H9 (cell line): Measurements from ENCODE around the gene STH. TPM values are rescaled to one million over a fixed set of nuclear protein-coding genes. Genes with fewer than 3 reads are reported as not detected.
A peak's percentile ranks its signal among the peaks of the same experiment; 100 is the strongest.

ENCODE experiments used
- DNase-seq: peaks from one replicate; pipeline ENCODE4 v3.0.0-alpha.2; 2017
- H2AFZ ChIP-seq: one replicate; pipeline ENCODE4 v1.6.1; 2013; ENCODE audit warnings: mild to moderate bottlenecking, low read length, control low read depth, moderate library complexity
- H2AK5ac ChIP-seq: 2 replicates; pipeline ENCODE4 v1.6.1; 2013; ENCODE audit warnings: low read length, control low read depth, mixed read lengths; ENCODE audit not compliant: insufficient read length
- H2BK120ac ChIP-seq: one replicate; pipeline ENCODE4 v1.6.1; 2013; ENCODE audit warnings: low read depth, mild to moderate bottlenecking, low read length, control low read depth, inconsistent platforms; ENCODE audit not compliant: poor library complexity, severe bottlenecking
- H2BK12ac ChIP-seq: 2 replicates; pipeline ENCODE4 v1.6.1; 2013; ENCODE audit warnings: low read length, control low read depth, mixed read lengths, low read depth; ENCODE audit not compliant: insufficient read length
- H2BK15ac ChIP-seq: 2 replicates; pipeline ENCODE4 v1.6.1; 2013; ENCODE audit warnings: low read depth, low read length, control low read depth
- H2BK20ac ChIP-seq: one replicate; pipeline ENCODE4 v1.6.1; 2013; ENCODE audit warnings: low read depth, mild to moderate bottlenecking, low read length, control low read depth, inconsistent platforms; ENCODE audit not compliant: poor library complexity, severe bottlenecking
- H2BK5ac ChIP-seq: 2 replicates; pipeline ENCODE4 v1.6.1; 2013; ENCODE audit warnings: low read length, control low read depth, mixed read lengths; ENCODE audit not compliant: insufficient read length
- H3K14ac ChIP-seq: 2 replicates; pipeline ENCODE4 v1.6.1; 2013; ENCODE audit warnings: low read length, control low read depth; ENCODE audit not compliant: insufficient read depth
- H3K18ac ChIP-seq: 2 replicates; pipeline ENCODE4 v1.6.1; 2013; ENCODE audit warnings: low read depth, mild to moderate bottlenecking, mixed read lengths, low read length, control low read depth; ENCODE audit not compliant: insufficient read length
- H3K23ac ChIP-seq: 2 replicates; pipeline ENCODE4 v1.6.1; 2013; ENCODE audit warnings: low read length, control low read depth, mixed read lengths, low read depth; ENCODE audit not compliant: insufficient read length
- H3K23me2 ChIP-seq: 2 replicates; pipeline ENCODE4 v1.6.1; 2013; ENCODE audit warnings: low read depth, mild to moderate bottlenecking, mixed read lengths, low read length, control low read depth; ENCODE audit not compliant: insufficient read length, poor library complexity, severe bottlenecking
- H3K27ac ChIP-seq: 2 replicates; pipeline ENCODE4 v1.5.1; 2013; ENCODE audit warnings: low read length, control low read depth, mixed read lengths, low read depth; ENCODE audit not compliant: insufficient read length
- H3K27me3 ChIP-seq: 2 replicates; pipeline ENCODE4 v1.6.1; 2013; ENCODE audit warnings: low read length, control low read depth, inconsistent platforms; ENCODE audit not compliant: insufficient read depth
- H3K4ac ChIP-seq: 2 replicates; pipeline ENCODE4 v1.6.1; 2013; ENCODE audit warnings: low read depth, mild to moderate bottlenecking, control low read depth, inconsistent platforms, low read length, moderate library complexity
- H3K4me1 ChIP-seq: 2 replicates; pipeline ENCODE4 v1.6.1; 2013; ENCODE audit warnings: low read length, control low read depth, inconsistent platforms; ENCODE audit not compliant: insufficient read depth
- H3K4me2 ChIP-seq: 2 replicates; pipeline ENCODE4 v1.6.1; 2013; ENCODE audit warnings: low read length, control low read depth, mixed read lengths; ENCODE audit not compliant: insufficient read length, insufficient read depth
- H3K56ac ChIP-seq: 2 replicates; pipeline ENCODE4 v1.6.1; 2013; ENCODE audit warnings: low read depth, mild to moderate bottlenecking, mixed read lengths, low read length, control low read depth; ENCODE audit not compliant: insufficient read length
- H3K79me1 ChIP-seq: 2 replicates; pipeline ENCODE4 v1.6.1; 2013; ENCODE audit warnings: low read depth, mild to moderate bottlenecking, moderate library complexity, low read length, control low read depth, inconsistent platforms; ENCODE audit not compliant: insufficient read depth, poor library complexity, severe bottlenecking
- H3K79me2 ChIP-seq: 2 replicates; pipeline ENCODE4 v1.6.1; 2013; ENCODE audit warnings: low read length, control low read depth, inconsistent platforms; ENCODE audit not compliant: insufficient read depth
- H3K9ac ChIP-seq: 2 replicates; pipeline ENCODE4 v1.6.1; 2013; ENCODE audit warnings: low read length, control low read depth, mixed read lengths; ENCODE audit not compliant: insufficient read length; ENCODE audit errors: extremely low read depth
- H3K9me3 ChIP-seq: one replicate; pipeline ENCODE4 v1.6.1; 2013; ENCODE audit warnings: low read depth, low read length, inconsistent platforms; ENCODE audit not compliant: control insufficient read depth
- H3T11ph ChIP-seq: one replicate; pipeline ENCODE4 v1.6.1; 2013; ENCODE audit warnings: mild to moderate bottlenecking, low read length, control low read depth, inconsistent platforms
- H4K20me1 ChIP-seq: one replicate; pipeline ENCODE4 v1.6.1; 2013; ENCODE audit not compliant: control insufficient read depth, insufficient read length, insufficient read depth
- H4K5ac ChIP-seq: 2 replicates; pipeline ENCODE4 v1.6.1; 2013; ENCODE audit warnings: low read depth, mild to moderate bottlenecking, mixed read lengths, low read length, control low read depth; ENCODE audit not compliant: insufficient read length
- H4K8ac ChIP-seq: replicated peaks from 2 replicates; pipeline ENCODE4 v1.6.1; 2013; ENCODE audit warnings: low read length, control low read depth, mixed read lengths, low read depth; ENCODE audit not compliant: insufficient read length
- H4K91ac ChIP-seq: 2 replicates; pipeline ENCODE4 v1.6.1; 2013; ENCODE audit warnings: low read depth, mild to moderate bottlenecking, moderate library complexity, mixed read lengths, low read length, control low read depth; ENCODE audit not compliant: insufficient read length
- H3K27ac Mint-ChIP-seq, 3 experiments: 2 replicates in 2 of 3; 3 replicates in 1 of 3; pipeline ENCODE4 v1.8.0; 2020 to 2021; ENCODE audit warnings: mixed read lengths in 3 of 3, mild to moderate bottlenecking in 1 of 3, moderate library complexity in 1 of 3
- H3K27me3 Mint-ChIP-seq: 2 replicates; pipeline ENCODE4 v1.8.0; 2021; ENCODE audit warnings: low read depth, mild to moderate bottlenecking, moderate library complexity, mixed read lengths
- H3K36me3 Mint-ChIP-seq, 3 experiments: 2 replicates in 2 of 3; 3 replicates in 1 of 3; pipeline ENCODE4 v1.8.0; 2020 to 2021; ENCODE audit warnings: low read depth in 3 of 3, mixed read lengths in 3 of 3; ENCODE audit not compliant: insufficient read depth in 1 of 3
- H3K4me1 Mint-ChIP-seq, 2 experiments: 2 replicates each; pipeline ENCODE4 v1.8.0; 2020; ENCODE audit warnings: mixed read lengths in 2 of 2
- H3K4me3 Mint-ChIP-seq, 2 experiments: 2 replicates in 1 of 2; 3 replicates in 1 of 2; pipeline ENCODE4 v1.8.0; 2020 to 2021; ENCODE audit warnings: mild to moderate bottlenecking in 2 of 2, mixed read lengths in 2 of 2, moderate library complexity in 1 of 2
- H3K9me3 Mint-ChIP-seq, 2 experiments: 2 replicates in 1 of 2; 3 replicates in 1 of 2; pipeline ENCODE4 v1.8.0; 2020; ENCODE audit warnings: mild to moderate bottlenecking in 2 of 2, mixed read lengths in 2 of 2, moderate library complexity in 1 of 2
- WGBS: extraction: QIAGEN DNeasy Blood & Tissue Kit; methylation state at CpG from one replicate; pipeline ENCODE4 v1.1.7; 2013; ENCODE audit warnings: missing lambda C conversion rate, low lambda C conversion rate, mixed read lengths; ENCODE audit not compliant: insufficient read length; ENCODE audit errors: extremely low coverage; 5-methylcytosine and 5-hydroxymethylcytosine counted together
- total RNA-seq: library from RNA; stranded (reverse); gene quantifications from 2 replicates; pipeline ENCODE4 v1.2.1, GENCODE V29; 2021
- TF ChIP-seq, protein P1 (sequence below): fragments of 200-600 bp; sonication (generic); conservative IDR thresholded peaks from 3 replicates; pipeline ENCODE4 v1.8.0; 2021; ENCODE audit warnings: antibody characterized with exemption, mild to moderate bottlenecking

STH gene
- total RNA-seq, 1 experiment from 2014 or later, result not detected

- Histone ChIP-seq H3T11ph (no peak overlapping the region), H3K23me2 (no peaks in the 10 kb centered on the region), H3K23ac (no peak overlapping the region), H3K27ac (no peak overlapping the region), H3K9ac (no peak overlapping the region), H3K79me2 (no peaks in the 10 kb centered on the region), H3K56ac (no peak overlapping the region), H3K4me2 (no peak overlapping the region), H3K9me3 (no peaks in the 10 kb centered on the region), H3K4ac (no peak overlapping the region), H3K14ac (no peak overlapping the region), H3K4me1 (no peaks in the 10 kb centered on the region), H4K91ac (no peak overlapping the region), H2AFZ (no peak overlapping the region), H2BK20ac (no peak overlapping the region), H3K79me1 (no peaks in the 10 kb centered on the region), H2BK15ac (no peak overlapping the region), H4K20me1 (no peaks in the 10 kb centered on the region), H2BK12ac (no peak overlapping the region), H2AK5ac (no peak overlapping the region), H3K27me3 (no peaks in the 10 kb centered on the region), H3K18ac (no peak overlapping the region), H4K8ac (no peak overlapping the region), H4K5ac (no peak overlapping the region), H2BK120ac (no peak overlapping the region), H2BK5ac (no peak overlapping the region)
- Mint-ChIP-seq H3K4me3 (no peak overlapping the region), H3K27me3 (peaks cover 2% of the 10 kb centered on the region; the same call in 1 of the 2 replicates), H3K9me3 (no peaks in the 10 kb centered on the region), H3K27ac (peak overlapping the region in 1 of 3 experiments; percentile 13; a peak in 2 of 7 replicates), H3K36me3 (peaks cover 41 to 93% (median 90%) of the 10 kb centered on the region in 3 experiments), H3K4me1 (no peaks in the 10 kb centered on the region)
- no CpG with 5 or more reads among the region's 6 CpGs for WGBS
- no peak for DNase-seq
- TF ChIP-seq, protein P1, sequence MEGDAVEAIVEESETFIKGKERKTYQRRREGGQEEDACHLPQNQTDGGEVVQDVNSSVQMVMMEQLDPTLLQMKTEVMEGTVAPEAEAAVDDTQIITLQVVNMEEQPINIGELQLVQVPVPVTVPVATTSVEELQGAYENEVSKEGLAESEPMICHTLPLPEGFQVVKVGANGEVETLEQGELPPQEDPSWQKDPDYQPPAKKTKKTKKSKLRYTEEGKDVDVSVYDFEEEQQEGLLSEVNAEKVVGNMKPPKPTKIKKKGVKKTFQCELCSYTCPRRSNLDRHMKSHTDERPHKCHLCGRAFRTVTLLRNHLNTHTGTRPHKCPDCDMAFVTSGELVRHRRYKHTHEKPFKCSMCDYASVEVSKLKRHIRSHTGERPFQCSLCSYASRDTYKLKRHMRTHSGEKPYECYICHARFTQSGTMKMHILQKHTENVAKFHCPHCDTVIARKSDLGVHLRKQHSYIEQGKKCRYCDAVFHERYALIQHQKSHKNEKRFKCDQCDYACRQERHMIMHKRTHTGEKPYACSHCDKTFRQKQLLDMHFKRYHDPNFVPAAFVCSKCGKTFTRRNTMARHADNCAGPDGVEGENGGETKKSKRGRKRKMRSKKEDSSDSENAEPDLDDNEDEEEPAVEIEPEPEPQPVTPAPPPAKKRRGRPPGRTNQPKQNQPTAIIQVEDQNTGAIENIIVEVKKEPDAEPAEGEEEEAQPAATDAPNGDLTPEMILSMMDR, result no peak
Measured at GRCh38 chr17:46038414-46038813, 39.4 kb downstream of the STH start.
